ENCODE results near the gene OSBP2.

DNA sequence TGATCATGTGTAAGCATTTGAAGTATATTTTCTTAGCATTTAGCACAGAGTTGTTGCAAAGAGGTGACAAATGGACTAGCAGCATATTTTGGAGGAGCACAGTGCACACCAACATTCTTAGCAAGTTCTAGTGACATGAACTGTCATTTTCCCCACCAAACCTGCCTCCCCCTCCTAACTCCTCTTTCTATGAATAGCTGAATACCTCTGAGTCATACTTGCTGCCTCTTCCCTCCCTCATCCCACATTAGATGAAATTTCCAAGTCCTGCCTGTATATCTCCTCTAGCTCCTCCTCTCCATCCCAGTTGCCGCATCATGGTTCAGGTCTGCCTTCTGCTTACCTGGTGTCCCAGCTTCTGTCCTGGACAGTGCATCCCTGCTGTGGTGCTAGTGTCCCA is 7.2 kb downstream of the OSBP2 start:
- TF ChIP-seq PML (IDR thresholded peaks at IDR 0.05; ENCODE audit: low read length) (no peak), ZNF274 (IDR thresholded peaks at IDR 0.05; ENCODE audit: insufficient read depth, insufficient read length) (no peak), SRF (IDR thresholded peaks at IDR 0.05; ENCODE audit: low read depth in 2 of 2, low read length in 2 of 2) (no peak), TCF12 (IDR thresholded peaks at IDR 0.05; ENCODE audit: low read depth, low read length) (no peak), SMC3 (IDR thresholded peaks at IDR 0.05; ENCODE audit: borderline replicate concordance, low read length) (no peak), FOXM1 (IDR thresholded peaks at IDR 0.05; ENCODE audit: low read depth, low read length) (no peak), RAD21 (IDR thresholded peaks at IDR 0.05; ENCODE audit: insufficient read depth, low read depth, low read length) (no peak), POLR2AphosphoS5 (IDR thresholded peaks at IDR 0.05; ENCODE audit: low read length) (no peak), CTCF (IDR thresholded peaks at IDR 0.05 in 2 of 3, conservative IDR thresholded peaks at IDR 0.05 in 1 of 3; ENCODE audit: control insufficient read depth in 2 of 3, extremely low read depth in 1 of 3, insufficient read depth in 1 of 3, low read depth in 3 of 3, low read length in 3 of 3) (no peak), SIN3A (IDR thresholded peaks at IDR 0.05; ENCODE audit: low read depth, low read length) (no peak), CREB1 (IDR thresholded peaks at IDR 0.05; ENCODE audit: low read depth) (no peak), JUND (IDR thresholded peaks at IDR 0.05; ENCODE audit: low read depth, low read length) (no peak), NFXL1 (IDR thresholded peaks at IDR 0.05; ENCODE audit: borderline replicate concordance) (no peak), NFYA (IDR thresholded peaks at IDR 0.05; ENCODE audit: borderline replicate concordance, low read depth, low read length) (no peak)
